GM10266 (cell line): Measurements from ENCODE around the gene TOP1.
A peak's percentile ranks its signal among the peaks of the same experiment; 100 is the strongest.

Experiments
- DNase-seq: peaks from one replicate; pipeline ENCODE4 v3.0.0; 2012; ENCODE audit errors: extremely low spot score
- CTCF ChIP-seq: IDR thresholded peaks from 2 replicates; pipeline ENCODE4 v1.5.1; 2012; ENCODE audit warnings: mild to moderate bottlenecking, low read depth; ENCODE audit not compliant: control insufficient read depth, insufficient read depth; ENCODE audit errors: missing control alignments

TOP1 gene

GRCh38 chr20:41028359-41029149 lies at the start of gene TOP1:
TOP1 (plus strand) TSS chr20:41028822; CDS start chr20:41029068, 246 bp downstream.
- peak; percentile 99 for DNase-seq
- TF ChIP-seq CTCF: no peak

GRCh38 chr20:40979247-40979646 lies 49.4 kb upstream of the TOP1 start:
- DNase-seq: no peak
- no peak for TF ChIP-seq CTCF

GRCh38 chr20:40980106-40980827 lies 48.4 kb upstream of the TOP1 start:
- DNase-seq: no peak
- no peak for TF ChIP-seq CTCF

GRCh38 chr20:40980828-40981310 lies 47.8 kb upstream of the TOP1 start:
- no peak for DNase-seq
- TF ChIP-seq CTCF: no peak

- DNase-seq: no peak
- no peak for TF ChIP-seq CTCF
Measured at GRCh38 chr20:40982415-40983145, 46.0 kb upstream of the TOP1 start.

GRCh38 chr20:40983898-40984297 lies 44.7 kb upstream of the TOP1 start:
- TF ChIP-seq CTCF: no peak
- no peak for DNase-seq
